Measurements from ENCODE around the gene HOXB6.

HOXB6 gene

DNA sequence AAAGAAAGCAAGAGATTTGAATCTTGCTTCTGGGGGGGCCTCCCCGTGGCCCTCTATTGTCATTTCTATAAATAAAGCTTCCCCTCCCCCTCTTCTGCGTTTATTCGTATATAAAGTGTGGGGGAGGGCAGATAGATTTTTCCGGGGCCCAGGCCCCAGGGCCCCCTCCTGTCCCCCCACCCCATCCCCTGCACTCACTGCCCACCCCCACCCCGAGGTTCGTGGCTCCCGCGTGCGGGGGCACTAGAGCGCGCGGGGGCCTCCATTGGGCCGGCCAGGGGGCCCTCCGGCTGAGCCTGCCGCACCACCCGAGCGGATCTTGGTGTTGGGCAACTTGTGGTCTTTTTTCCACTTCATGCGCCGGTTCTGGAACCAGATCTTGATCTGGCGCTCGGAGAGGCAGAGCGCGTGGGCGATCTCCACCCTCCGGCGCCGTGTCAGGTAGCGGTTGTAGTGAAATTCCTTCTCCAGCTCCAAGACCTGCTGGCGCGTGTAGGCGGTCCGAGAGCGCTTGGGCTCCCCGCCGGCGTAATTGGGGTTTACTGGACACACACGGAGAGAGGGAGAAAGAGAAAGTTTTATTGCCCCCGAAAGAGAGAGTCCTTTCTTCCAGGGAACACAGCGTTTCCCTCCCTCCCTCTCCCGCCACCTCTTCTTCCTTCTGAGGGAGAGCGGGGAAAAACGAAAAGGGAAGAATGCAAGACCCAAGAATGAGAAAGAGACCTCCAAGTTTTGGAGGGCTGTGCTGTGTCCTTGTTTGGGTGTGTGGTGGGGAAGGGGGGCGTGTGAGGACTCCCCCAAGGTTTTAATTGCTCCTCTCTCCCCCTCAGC is 28.1 kb downstream of the HOXB6 start (continued):
- TF ChIP-seq ZBTB49 (tag by site-specific recombination; IDR thresholded peaks at IDR 0.05; ENCODE audit: low read depth) = no peak

DNA sequence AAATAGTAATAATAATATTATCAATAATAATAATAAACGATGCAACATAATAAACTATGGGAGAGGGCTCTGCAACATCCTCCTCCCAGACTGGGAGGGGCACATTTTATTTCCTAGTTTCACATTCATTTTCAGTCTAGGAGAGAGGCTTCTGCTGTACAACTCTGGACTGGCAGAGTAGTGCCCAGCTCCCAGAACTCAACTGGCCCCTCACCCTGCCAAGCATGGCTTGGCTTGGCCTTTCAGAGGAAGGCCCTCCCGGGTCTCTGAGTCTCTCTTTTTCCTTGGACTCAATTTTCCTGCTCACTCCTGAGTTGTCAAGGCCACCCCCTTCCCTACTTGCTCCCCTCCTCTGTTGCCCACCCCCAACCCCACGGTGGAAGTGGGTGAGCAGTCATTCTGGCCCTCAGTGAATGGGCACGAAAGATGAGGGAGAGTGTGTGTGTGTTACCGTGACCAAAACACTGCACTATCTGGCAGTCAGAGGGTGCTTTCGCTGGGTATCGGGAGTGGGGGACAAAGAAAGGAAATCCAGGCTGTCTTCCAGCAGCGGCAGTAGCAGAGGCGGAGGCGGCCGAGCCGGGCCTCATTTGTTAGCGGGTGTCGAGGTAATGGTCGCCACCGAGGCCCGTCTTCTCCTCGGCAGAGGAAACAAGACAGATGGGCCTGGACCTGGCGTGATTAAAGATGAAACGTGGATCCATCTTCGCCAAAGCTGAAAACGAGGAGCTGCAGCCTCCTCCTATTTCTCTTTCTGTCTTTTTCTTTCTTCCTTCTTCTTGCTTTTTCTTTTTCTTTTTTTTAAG is 28.9 kb downstream of the HOXB6 start:
- H3K27ac ChIP-seq (ENCODE audit: extremely low read depth, low read depth, low read length) = peak overlapping the region; percentile 93
- H3K36me3 ChIP-seq (ENCODE audit: control insufficient read depth in 2 of 2, insufficient read depth in 1 of 2, low read length in 2 of 2) = peaks cover 0 to 26% of the 10 kb centered on the region in 2 experiments; a peak in 2 of 3 replicates
- peaks cover 82% of the 10 kb centered on the region for H3K4me1 ChIP-seq (ENCODE audit: control insufficient read depth, insufficient read depth, low read length)
- no peaks in the 10 kb centered on the region for H3K9me3 ChIP-seq (ENCODE audit: control insufficient read depth, insufficient read depth, low read depth, low read length)
- no peak overlapping the region for H3K4me3 ChIP-seq (ENCODE audit: low read depth, low read length)
- ChIA-PET POLR2A (interaction anchor here (1.1 to 4.1 kb wide), 4 partner anchors 12 to 32 kb away, joined by 3 to 26 read pairs (median 10); no protein-coding TSS in a partner anchor), CTCF (interaction anchor here (0.6 kb wide), 2 partner anchors 177 to 1629 kb away, joined by 3 to 4 read pairs; no protein-coding TSS in a partner anchor)
- TF ChIP-seq, protein P1, sequence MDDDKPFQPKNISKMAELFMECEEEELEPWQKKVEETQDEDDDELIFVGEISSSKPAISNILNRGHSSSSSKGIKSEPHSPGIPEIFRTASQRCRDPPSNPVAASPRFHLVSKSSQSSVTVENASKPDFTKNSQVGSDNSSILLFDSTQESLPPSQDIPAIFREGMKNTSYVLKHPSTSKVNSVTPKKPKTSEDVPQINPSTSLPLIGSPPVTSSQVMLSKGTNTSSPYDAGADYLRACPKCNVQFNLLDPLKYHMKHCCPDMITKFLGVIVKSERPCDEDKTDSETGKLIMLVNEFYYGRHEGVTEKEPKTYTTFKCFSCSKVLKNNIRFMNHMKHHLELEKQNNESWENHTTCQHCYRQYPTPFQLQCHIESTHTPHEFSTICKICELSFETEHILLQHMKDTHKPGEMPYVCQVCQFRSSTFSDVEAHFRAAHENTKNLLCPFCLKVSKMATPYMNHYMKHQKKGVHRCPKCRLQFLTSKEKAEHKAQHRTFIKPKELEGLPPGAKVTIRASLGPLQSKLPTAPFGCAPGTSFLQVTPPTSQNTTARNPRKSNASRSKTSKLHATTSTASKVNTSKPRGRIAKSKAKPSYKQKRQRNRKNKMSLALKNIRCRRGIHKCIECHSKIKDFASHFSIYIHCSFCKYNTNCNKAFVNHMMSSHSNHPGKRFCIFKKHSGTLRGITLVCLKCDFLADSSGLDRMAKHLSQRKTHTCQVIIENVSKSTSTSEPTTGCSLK (tag by site-specific recombination; IDR thresholded peaks at IDR 0.05) = no peak
- TF ChIP-seq ZFP69B (tag by site-specific recombination; IDR thresholded peaks at IDR 0.05) = no peak
- TF ChIP-seq OSR2 (tag by site-specific recombination; IDR thresholded peaks at IDR 0.05) = peak; percentile 55; the same call in 1 of the 2 replicates
- TF ChIP-seq ZNF548 (tag by site-specific recombination; IDR thresholded peaks at IDR 0.05) = no peak
- TF ChIP-seq ZFHX2 (tag by site-specific recombination; conservative IDR thresholded peaks at IDR 0.05) = 0 out of 2 replicates have a peak, but pooled peaks have one; percentile 29
- no peak for TF ChIP-seq ZBTB8A (tag by site-specific recombination; IDR thresholded peaks at IDR 0.05)
- no peak for TF ChIP-seq BCL11B (tag by site-specific recombination; IDR thresholded peaks at IDR 0.05; ENCODE audit: low read depth)
- TF ChIP-seq ZNF19 (tag by site-specific recombination; IDR thresholded peaks at IDR 0.05; ENCODE audit: low read depth) = no peak
- TF ChIP-seq ZNF624 (tag by site-specific recombination; IDR thresholded peaks at IDR 0.05) = no peak
- TF ChIP-seq ZNF239 (tag by site-specific recombination; IDR thresholded peaks at IDR 0.05) = no peak
- TF ChIP-seq ZBTB48 (tag by site-specific recombination; IDR thresholded peaks at IDR 0.05) = no peak
- TF ChIP-seq PRDM1 (tag by site-specific recombination; IDR thresholded peaks at IDR 0.05) = peak; percentile 70; the same call in 1 of the 2 replicates
- no peak for TF ChIP-seq ZNF518A (tag by site-specific recombination; conservative IDR thresholded peaks at IDR 0.05; ENCODE audit: low read depth)
- no peak for TF ChIP-seq ZNF561 (tag by site-specific recombination; IDR thresholded peaks at IDR 0.05; ENCODE audit: borderline replicate concordance)
- no peak for TF ChIP-seq ZNF350 (tag by site-specific recombination; IDR thresholded peaks at IDR 0.05)
- TF ChIP-seq ZNF837 (tag by site-specific recombination; IDR thresholded peaks at IDR 0.05) = no peak
- TF ChIP-seq FEZF1 (tag by site-specific recombination; IDR thresholded peaks at IDR 0.05) = no peak
- peak; percentile 32; the same call in 1 of the 2 replicates for TF ChIP-seq HIC1 (tag by site-specific recombination; IDR thresholded peaks at IDR 0.05)
